K562 (cell line): Measurements from ENCODE around the gene ITGA3. TPM values are rescaled to one million over a fixed set of nuclear protein-coding genes. Genes with fewer than 3 reads are reported as not detected.
"Not testable (repeated sequence)": the region's sequence is repeated elsewhere in the genome, so short reads cannot be mapped to it uniquely, and the experiment has no call there.

Source experiments
- ATAC-seq: fragments of 200-7000 bp; cut with Tn5 transposase; 3 replicates; pipeline ENCODE4 v1.9.1; 2020; ENCODE audit warnings: moderate library complexity
- BruUV-seq: library from RNA; stranded (reverse); fragments of 400-500 nt; replicated peaks from 2 replicates; lab custom pipeline; 2021; lab: Mats Ljungman, UMichigan
- CTCF ChIA-PET: fragments of 300-600 bp; formaldehyde crosslinking; extraction: SDS; loops from one replicate; lab custom pipeline; 2021; ENCODE audit warnings: low intra/inter-chr PET ratio; lab: Yijun Ruan, JAX
- POLR2A ChIA-PET: fragments of 300-600, 350-650 bp; sonication (Branson Sonifier 250); formaldehyde crosslinking; extraction: SDS; loops from one replicate; lab custom pipeline; 2021; ENCODE audit warnings: antibody characterized with exemption, inconsistent platforms; lab: Yijun Ruan, JAX
- DNase-seq, 4 experiments: peaks; one replicate each; pipeline versions ENCODE4 v3.0.0 to v3.0.0-alpha.2; 2011 to 2018; ENCODE audit warnings: low spot score in 3 of 4, mixed read lengths in 3 of 4; ENCODE audit errors: extremely low read depth in 1 of 4
- FAIRE-seq: peaks from 2 replicates; lab custom pipeline; 2011; peaks lifted over from hg19 to GRCh38; lab: Jason Lieb, UNC
- H2AFZ ChIP-seq: 2 replicates; pipeline ENCODE4 v1.6.0; 2011; ENCODE audit warnings: low read depth, low read length, control low read depth, inconsistent platforms
- H3K27ac ChIP-seq: fragments of 200-600 bp; 3 replicates; pipeline ENCODE4 v1.8.0; 2011; ENCODE audit warnings: low read depth, mild to moderate bottlenecking, control low read depth, inconsistent platforms, low read length, moderate library complexity, mixed read lengths; ENCODE audit errors: extremely low read depth
- H3K27me3 ChIP-seq, 2 experiments: fragments of 300-600 bp in 1 of 2; 2 replicates in 1 of 2; 3 replicates in 1 of 2; pipeline versions ENCODE4 v1.6.0 to v1.8.0; 2011; ENCODE audit warnings: inconsistent platforms in 2 of 2, low read length in 2 of 2, mild to moderate bottlenecking in 1 of 2, mixed read lengths in 1 of 2, moderate library complexity in 1 of 2; ENCODE audit not compliant: control insufficient read depth in 2 of 2, insufficient read depth in 2 of 2
- H3K36me3 ChIP-seq: fragments of 300-600 bp; 3 replicates; pipeline ENCODE4 v1.8.0; 2011; ENCODE audit warnings: mild to moderate bottlenecking, low read length, inconsistent platforms; ENCODE audit not compliant: control insufficient read depth, insufficient read depth
- H3K4me1 ChIP-seq, 2 experiments: fragments of 200-600 bp in 1 of 2; replicated peaks in 1 of 2; 2 replicates in 1 of 2; 3 replicates in 1 of 2; pipeline versions ENCODE4 v1.5.1 to v1.8.0; 2011; ENCODE audit warnings: inconsistent platforms in 2 of 2, low read length in 2 of 2, mild to moderate bottlenecking in 1 of 2, mixed read lengths in 1 of 2, moderate library complexity in 1 of 2; ENCODE audit not compliant: control insufficient read depth in 2 of 2, insufficient read depth in 2 of 2
- H3K4me2 ChIP-seq: 2 replicates; pipeline ENCODE4 v1.6.1; 2011; ENCODE audit warnings: low read length, control low read depth, inconsistent platforms, mixed read lengths; ENCODE audit not compliant: insufficient read depth
- H3K4me3 ChIP-seq: fragments of 200-600 bp; sonication (generic), shearing (Covaris generic); 2 replicates; pipeline ENCODE4 v1.5.1; 2016; ENCODE audit warnings: control low read depth, inconsistent platforms
- H3K79me2 ChIP-seq: fragments of 200-600 bp; 3 replicates; pipeline ENCODE4 v1.8.0; 2011; ENCODE audit warnings: low read length, inconsistent platforms; ENCODE audit not compliant: control insufficient read depth, insufficient read depth
- H3K9ac ChIP-seq, 2 experiments: 2 replicates each; pipeline versions ENCODE4 v1.6.0 to v1.6.1; 2011; ENCODE audit warnings: low read depth in 2 of 2, low read length in 2 of 2, control low read depth in 1 of 2, inconsistent platforms in 1 of 2, mild to moderate bottlenecking in 1 of 2, mixed read lengths in 1 of 2; ENCODE audit not compliant: insufficient read depth in 1 of 2
- H3K9me1 ChIP-seq: one replicate; pipeline ENCODE4 v1.6.0; 2011; ENCODE audit warnings: inconsistent platforms, mild to moderate bottlenecking, low read length, moderate library complexity; ENCODE audit not compliant: control insufficient read depth, insufficient read depth
- H3K9me3 ChIP-seq: replicated peaks from 2 replicates; pipeline ENCODE4 v1.5.1; 2011; ENCODE audit warnings: low read depth, low read length, inconsistent platforms; ENCODE audit not compliant: control insufficient read depth, insufficient read depth
- H4K20me1 ChIP-seq: replicated peaks from 2 replicates; pipeline ENCODE4 v1.6.1; 2011; ENCODE audit warnings: low read length, inconsistent platforms, mixed read lengths; ENCODE audit not compliant: control insufficient read depth, insufficient read depth
- CHD2 ChIP-seq: IDR thresholded peaks from 2 replicates; pipeline ENCODE4 v1.6.1; 2011; ENCODE audit warnings: low read depth, low read length
- GABPA ChIP-seq: fragments of 200-800 bp; sonication (Bioruptor generic); conservative IDR thresholded peaks from 2 replicates; pipeline ENCODE4 v1.6.1; 2016; ENCODE audit warnings: low read depth, missing genetic modification characterization, missing compliant biosample characterization
- HMG20A ChIP-seq: fragments of 450-650 bp; formaldehyde crosslinking; conservative IDR thresholded peaks from 2 replicates; pipeline ENCODE4 v1.4.0; 2020; ENCODE audit warnings: mild to moderate bottlenecking, mixed read lengths
- HSF4 ChIP-seq: fragments of 250-450 bp; sonication (Bioruptor Pico); IDR thresholded peaks from 2 replicates; pipeline ENCODE4 v2.1.2; 2022; ENCODE audit warnings: mild to moderate bottlenecking, moderate library complexity, borderline replicate concordance
- KDM2B ChIP-seq: fragments of 250-450 bp; sonication (Bioruptor Pico); IDR thresholded peaks from 2 replicates; pipeline ENCODE4 v1.8.0; 2021; ENCODE audit warnings: mild to moderate bottlenecking, moderate library complexity
- MCM2 ChIP-seq: fragments of 450-650 bp; IDR thresholded peaks from 2 replicates; pipeline ENCODE4 v1.6.1; 2017; ENCODE audit warnings: low read depth, mild to moderate bottlenecking
- POLR2A ChIP-seq: fragments of 450-650 bp; conservative IDR thresholded peaks from 2 replicates; pipeline ENCODE4 v1.6.1; 2016
- SETDB1 ChIP-seq: IDR thresholded peaks from one replicate; pipeline ENCODE4 v1.6.1; 2012; ENCODE audit warnings: low read length, control low read depth, inconsistent platforms
- XRCC3 ChIP-seq: fragments of 450-650 bp; IDR thresholded peaks from 2 replicates; pipeline ENCODE4 v1.6.1; 2017; ENCODE audit warnings: mild to moderate bottlenecking, moderate library complexity
- ZNF134 ChIP-seq: fragments of 250-450 bp; sonication (Bioruptor Pico); conservative IDR thresholded peaks from 2 replicates; pipeline ENCODE4 v1.4.0; 2020
- ZNF778 ChIP-seq: fragments of 450-650 bp; formaldehyde crosslinking; IDR thresholded peaks from 2 replicates; pipeline ENCODE4 v1.4.0; 2020; ENCODE audit warnings: mild to moderate bottlenecking, moderate library complexity
- WGBS: fragments of 100-300 bp; shearing (Covaris generic); methylation state at CpG from one replicate; pipeline ENCODE4 v1.1.6; 2016; ENCODE audit warnings: low coverage, mixed read lengths; ENCODE audit not compliant: insufficient coverage; ENCODE audit errors: missing lambda C conversion rate; 5-methylcytosine and 5-hydroxymethylcytosine counted together
- in situ Hi-C: fragments of 300-500 bp; cut with MboI; formaldehyde crosslinking; loops from 4 replicates; pipeline ENCODE4 v1.15.0; 2018; ENCODE audit warnings: inconsistent platforms, mixed read lengths
- intact Hi-C: fragments of 100-400 bp; cut with micrococcal nuclease; formaldehyde crosslinking; loops from 2 replicates; pipeline ENCODE4 v1.14.2; 2022
- polyA plus RNA-seq, 8 experiments: library from polyadenylated mRNA; depleted of rRNA in 4 of 8; stranded (reverse) in 5 of 8; unstranded in 3 of 8; fragments of >200 nt; fragmentation: Nextera tagmentation in 2 of 8; fragmentation: Illumina TruSeq in 1 of 8; extraction: Ambion mirVana in 2 of 8; extraction: Trizol in 1 of 8; gene quantifications; 2 replicates each; pipeline versions ENCODE4 v1.2.1 to v1.2.3, GENCODE V29; 2011 to 2014; ENCODE audit warnings: inconsistent platforms in 1 of 8, missing spikeins in 1 of 8
- total RNA-seq, 7 experiments: library from RNA; depleted of rRNA in 6 of 7; stranded (reverse); fragments of >200 nt in 6 of 7; fragmentation: Illumina TruSeq in 2 of 7; extraction: Trizol in 2 of 7; gene quantifications; 2 replicates each; pipeline versions ENCODE4 v1.2.1 to v1.2.3, GENCODE V29; 2011 to 2021; ENCODE audit warnings: low replicate concordance in 1 of 7
- TF ChIP-seq, protein P1 (sequence below): sonication (generic); formaldehyde crosslinking; IDR thresholded peaks from 2 replicates; pipeline ENCODE4 v1.8.1; 2023; ENCODE audit warnings: mild to moderate bottlenecking, missing genetic modification reagents

ITGA3 gene
- total and polyA plus RNA-seq, 9 of the 15 experiments (the other 6 are each of a cell fraction or from before 2014, with no cell fraction given) = 0.03 to 0.75 (median 0.14) TPM; not detected in 2

DNA sequence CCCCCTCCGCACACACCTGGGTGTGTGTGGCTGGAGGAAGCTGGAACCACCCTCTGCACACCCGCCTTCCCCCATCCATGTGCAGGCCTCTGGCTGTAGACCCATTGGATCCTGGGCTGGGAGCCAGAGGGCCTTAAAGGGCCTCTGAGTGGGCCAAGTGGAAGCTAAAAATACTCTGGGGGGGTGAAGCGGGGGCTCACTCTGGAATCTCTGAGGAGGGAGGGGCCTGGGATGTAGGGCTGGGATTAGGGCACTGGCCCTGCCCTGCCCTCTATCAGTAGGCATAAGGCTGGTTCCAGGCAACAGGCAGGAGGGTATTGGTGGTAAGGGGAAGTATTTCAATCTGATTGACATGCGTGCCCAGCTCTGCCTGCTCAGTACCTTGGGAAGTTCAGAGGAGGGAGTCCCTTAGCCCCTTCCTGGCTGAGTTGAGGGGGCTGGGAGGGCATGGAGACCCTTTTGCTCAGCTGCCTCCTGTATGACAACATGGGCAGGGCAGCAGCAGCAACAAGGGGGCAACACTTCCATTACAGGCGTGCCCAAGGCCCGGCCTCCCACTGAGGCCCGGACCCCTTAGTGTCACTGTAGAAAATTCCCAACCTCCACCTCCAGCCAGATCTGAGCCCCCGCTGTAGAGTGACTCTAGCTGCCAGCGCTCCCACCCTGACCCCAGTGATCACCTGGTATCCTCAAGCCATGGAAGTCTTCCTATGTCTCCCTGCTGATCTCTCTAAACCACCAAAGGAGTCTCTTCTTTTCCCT, 5.2 kb downstream of the ITGA3 start:
- H3K9ac ChIP-seq = no peak overlapping the region
- no peak overlapping the region for H3K4me2 ChIP-seq
- FAIRE-seq = no peak

DNA sequence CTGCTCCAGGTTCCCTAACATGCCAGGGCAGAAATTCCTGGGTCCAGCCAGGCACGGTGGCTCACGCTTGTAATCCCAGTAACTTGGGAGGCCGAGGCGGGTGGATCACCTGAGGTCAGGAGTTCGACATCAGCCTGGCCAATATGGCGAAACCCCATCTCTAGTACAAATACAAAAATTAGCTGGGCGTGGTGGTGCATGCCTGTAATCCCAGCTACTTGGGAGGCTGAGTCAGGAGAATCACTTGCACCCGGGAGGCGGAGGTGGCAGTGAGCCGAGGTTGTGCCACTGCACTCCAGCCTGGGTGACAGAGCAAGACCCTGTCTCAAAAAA, 5.8 kb downstream of the ITGA3 start:
- 6% methylated on average over 10 of the region's 10 CpGs for WGBS
- H2AFZ ChIP-seq, H3K4me2 ChIP-seq, in situ Hi-C loops, H3K9ac ChIP-seq, H3K36me3 ChIP-seq, BruUV-seq, DNase-seq, FAIRE-seq, H3K79me2 ChIP-seq, H3K4me3 ChIP-seq, H3K9me1 ChIP-seq, H3K4me1 ChIP-seq, intact Hi-C loops, H4K20me1 ChIP-seq, H3K9me3 ChIP-seq, CTCF ChIA-PET, ATAC-seq, H3K27ac ChIP-seq: not testable (repeated sequence)
- POLR2A ChIA-PET = interaction anchor here (0.8 to 1.6 kb wide), 3 partner anchors 9 to 11 kb away, joined by 3 to 6 read pairs (median 4); no protein-coding TSS in a partner anchor
- peaks cover 13 to 45% of the 10 kb centered on the region in 2 experiments for H3K27me3 ChIP-seq

More for the DNA sequence above, 5.2 kb downstream of the ITGA3 start:
- ATAC-seq = no peak
- intact Hi-C loops (no loop called here), in situ Hi-C loops (no loop called here)
- Histone ChIP-seq H3K4me3 (no peak overlapping the region), H4K20me1 (peaks cover 3% of the 10 kb centered on the region; the same call in 1 of the 2 replicates), H3K27me3 (peaks cover 16 to 50% of the 10 kb centered on the region in 2 experiments), H2AFZ (no peak overlapping the region), H3K9me3 (no peaks in the 10 kb centered on the region), H3K9me1 (no peaks in the 10 kb centered on the region), H3K27ac (no peak overlapping the region), H3K4me1 (peaks cover 0 to 10% of the 10 kb centered on the region in 2 experiments; a peak in 2 of 5 replicates), H3K79me2 (no peaks in the 10 kb centered on the region), H3K36me3 (no peaks in the 10 kb centered on the region)
- CTCF ChIA-PET = no interaction called here
- 6% methylated on average over 9 of the region's 9 CpGs for WGBS
- POLR2A ChIA-PET = interaction anchor here (0.5 to 1.6 kb wide), 5 partner anchors 9 to 309 kb away, joined by 3 to 6 read pairs (median 4); no protein-coding TSS in a partner anchor
- no TSS peak for BruUV-seq
- TF ChIP-seq XRCC3 (no peak), ZNF134 (no peak), GABPA (tag) (no peak), KDM2B (CRISPR knock-in tag) (no peak), HSF4 (no peak), POLR2A (no peak), SETDB1 (no peak), HMG20A (CRISPR knock-in tag) (no peak), CHD2 (no peak), MCM2 (no peak), ZNF778 (CRISPR knock-in tag) (no peak)
- TF ChIP-seq, protein P1, sequence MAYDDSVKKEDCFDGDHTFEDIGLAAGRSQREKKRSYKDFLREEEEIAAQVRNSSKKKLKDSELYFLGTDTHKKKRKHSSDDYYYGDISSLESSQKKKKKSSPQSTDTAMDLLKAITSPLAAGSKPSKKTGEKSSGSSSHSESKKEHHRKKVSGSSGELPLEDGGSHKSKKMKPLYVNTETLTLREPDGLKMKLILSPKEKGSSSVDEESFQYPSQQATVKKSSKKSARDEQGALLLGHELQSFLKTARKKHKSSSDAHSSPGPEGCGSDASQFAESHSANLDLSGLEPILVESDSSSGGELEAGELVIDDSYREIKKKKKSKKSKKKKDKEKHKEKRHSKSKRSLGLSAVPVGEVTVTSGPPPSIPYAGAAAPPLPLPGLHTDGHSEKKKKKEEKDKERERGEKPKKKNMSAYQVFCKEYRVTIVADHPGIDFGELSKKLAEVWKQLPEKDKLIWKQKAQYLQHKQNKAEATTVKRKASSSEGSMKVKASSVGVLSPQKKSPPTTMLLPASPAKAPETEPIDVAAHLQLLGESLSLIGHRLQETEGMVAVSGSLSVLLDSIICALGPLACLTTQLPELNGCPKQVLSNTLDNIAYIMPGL = no peak
- DNase-seq = no peak
